DOHH2 (cell line): ENCODE measurements around the gene B4GALT7.

Experiments
- H3F3A ChIP-seq: fragments of 200-600 bp; sonication (generic), shearing (Covaris generic); 2 replicates; pipeline ENCODE4 v1.6.0; 2016; ENCODE audit warnings: antibody characterized with exemption, mild to moderate bottlenecking; ENCODE audit not compliant: control insufficient read depth, insufficient read depth
- H3K27ac ChIP-seq: fragments of 200-600 bp; sonication (generic); 2 replicates; pipeline ENCODE4 v1.5.1; 2014; ENCODE audit warnings: low read depth, mild to moderate bottlenecking, low read length, moderate library complexity
- H3K27me3 ChIP-seq: fragments of 200-600 bp; sonication (generic); 2 replicates; pipeline ENCODE4 v1.6.1; 2014; ENCODE audit warnings: mild to moderate bottlenecking, low read length, mixed read lengths; ENCODE audit not compliant: control insufficient read depth
- H3K36me3 ChIP-seq: fragments of 200-600 bp; sonication (generic); 2 replicates; pipeline ENCODE4 v1.6.1; 2014; ENCODE audit warnings: mild to moderate bottlenecking, low read length, moderate library complexity, mixed read lengths; ENCODE audit not compliant: control insufficient read depth
- H3K4me1 ChIP-seq: fragments of 200-600 bp; sonication (generic); 2 replicates; pipeline ENCODE4 v1.6.1; 2014; ENCODE audit warnings: mild to moderate bottlenecking, low read length, mixed read lengths; ENCODE audit not compliant: control insufficient read depth
- H3K4me2 ChIP-seq: fragments of 200-600 bp; sonication (generic); 2 replicates; pipeline ENCODE4 v1.6.0; 2014; ENCODE audit warnings: mild to moderate bottlenecking, low read length, moderate library complexity
- H3K4me3 ChIP-seq: fragments of 200-600 bp; sonication (generic); 2 replicates; pipeline ENCODE4 v1.5.1; 2014; ENCODE audit warnings: mild to moderate bottlenecking, low read length, mixed read lengths
- H3K79me2 ChIP-seq: fragments of 200-600 bp; sonication (generic); 2 replicates; pipeline ENCODE4 v1.6.1; 2014; ENCODE audit warnings: mild to moderate bottlenecking, low read length, mixed read lengths; ENCODE audit not compliant: control insufficient read depth
- H3K9me2 ChIP-seq: fragments of 200-600 bp; sonication (generic); replicated peaks from 2 replicates; pipeline ENCODE4 v1.6.1; 2014; ENCODE audit warnings: mild to moderate bottlenecking, low read length, mixed read lengths; ENCODE audit not compliant: control insufficient read depth
- H3K9me3 ChIP-seq: fragments of 200-600 bp; sonication (generic); 2 replicates; pipeline ENCODE4 v1.6.1; 2014; ENCODE audit warnings: antibody characterized with exemption, low read length, mixed read lengths; ENCODE audit not compliant: control insufficient read depth, insufficient read depth
- H4K20me1 ChIP-seq: fragments of 200-600 bp; sonication (generic); 2 replicates; pipeline ENCODE4 v1.6.0; 2014; ENCODE audit warnings: low read depth, mild to moderate bottlenecking, antibody characterized with exemption, low read length, moderate library complexity; ENCODE audit not compliant: control insufficient read depth, insufficient read depth
- EZH2phosphoT487 ChIP-seq: fragments of 200-600 bp; sonication (generic); IDR thresholded peaks from 2 replicates; pipeline ENCODE4 v1.6.1; 2017; ENCODE audit warnings: borderline replicate concordance, mild to moderate bottlenecking, antibody characterized with exemption, low read length, moderate library complexity, mixed read lengths
- TF ChIP-seq, protein P1 (sequence below): fragments of 200-600 bp; sonication (generic); IDR thresholded peaks from one replicate; pipeline ENCODE4 v1.5.1; 2014; ENCODE audit warnings: antibody characterized with exemption, mild to moderate bottlenecking, low read depth, low read length; ENCODE audit not compliant: poor library complexity, severe bottlenecking

Gene B4GALT7

DNA sequence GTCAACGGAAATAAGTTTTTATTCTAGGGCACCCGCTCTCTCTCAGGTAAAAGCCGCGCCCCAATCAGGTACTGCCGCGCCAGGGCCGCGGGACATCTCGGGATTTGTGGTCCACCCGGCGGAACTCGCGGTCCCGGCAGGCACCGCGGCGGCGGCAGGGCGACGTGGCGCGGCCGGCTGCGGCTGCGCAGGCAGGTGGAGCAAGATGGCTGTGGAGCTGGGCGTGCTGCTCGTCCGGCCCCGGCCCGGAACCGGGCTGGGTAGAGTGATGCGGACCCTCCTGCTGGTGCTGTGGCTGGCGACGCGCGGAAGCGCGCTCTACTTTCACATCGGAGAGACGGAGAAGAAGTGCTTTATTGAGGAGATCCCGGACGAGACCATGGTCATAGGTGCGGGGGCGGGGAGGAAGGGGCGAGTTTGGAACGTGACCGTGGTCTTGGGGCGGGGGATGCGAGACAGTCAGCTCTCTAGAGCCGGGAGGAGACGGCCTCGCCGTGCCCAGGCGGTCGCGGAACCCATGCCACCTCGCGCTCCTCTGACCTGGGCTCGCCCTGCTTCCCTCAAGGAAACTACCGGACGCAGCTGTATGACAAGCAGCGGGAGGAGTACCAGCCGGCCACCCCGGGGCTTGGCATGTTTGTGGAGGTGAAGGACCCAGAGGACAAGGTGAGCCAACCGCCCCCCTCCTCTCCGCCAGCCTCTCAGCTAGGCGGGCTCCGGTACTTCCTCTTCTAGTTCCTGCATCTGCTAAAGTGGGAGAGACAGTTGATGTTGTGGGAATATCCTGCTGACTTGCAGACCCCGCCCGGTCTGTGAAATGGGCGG is 7.7 kb upstream of the B4GALT7 start, which contains the start of gene TMED9:
TSS of gene TMED9 (plus strand) at position 194 of the 825 bp plus-strand sequence. CDS start at position 206, 12 bp downstream.
- Histone ChIP-seq H3K4me1 (peaks cover 17% of the 10 kb centered on the region), H3K27me3 (peaks cover 11% of the 10 kb centered on the region; the same call in 1 of the 2 replicates), H3K36me3 (peaks cover 46% of the 10 kb centered on the region), H3F3A (peaks cover 3% of the 10 kb centered on the region; the same call in 1 of the 2 replicates), H3K79me2 (peaks cover 24% of the 10 kb centered on the region), H3K9me2 (no peaks in the 10 kb centered on the region), H3K9me3 (no peaks in the 10 kb centered on the region), H4K20me1 (0 out of 2 replicates have a peak, but pooled peaks cover 2% of the 10 kb centered on the region), H3K27ac (peak within 1 kb of the TSS; percentile 69), H3K4me3 (peak within 1 kb of the TSS; percentile 89), H3K4me2 (peak within 1 kb of the TSS; percentile 61)
- TF ChIP-seq, protein P1, sequence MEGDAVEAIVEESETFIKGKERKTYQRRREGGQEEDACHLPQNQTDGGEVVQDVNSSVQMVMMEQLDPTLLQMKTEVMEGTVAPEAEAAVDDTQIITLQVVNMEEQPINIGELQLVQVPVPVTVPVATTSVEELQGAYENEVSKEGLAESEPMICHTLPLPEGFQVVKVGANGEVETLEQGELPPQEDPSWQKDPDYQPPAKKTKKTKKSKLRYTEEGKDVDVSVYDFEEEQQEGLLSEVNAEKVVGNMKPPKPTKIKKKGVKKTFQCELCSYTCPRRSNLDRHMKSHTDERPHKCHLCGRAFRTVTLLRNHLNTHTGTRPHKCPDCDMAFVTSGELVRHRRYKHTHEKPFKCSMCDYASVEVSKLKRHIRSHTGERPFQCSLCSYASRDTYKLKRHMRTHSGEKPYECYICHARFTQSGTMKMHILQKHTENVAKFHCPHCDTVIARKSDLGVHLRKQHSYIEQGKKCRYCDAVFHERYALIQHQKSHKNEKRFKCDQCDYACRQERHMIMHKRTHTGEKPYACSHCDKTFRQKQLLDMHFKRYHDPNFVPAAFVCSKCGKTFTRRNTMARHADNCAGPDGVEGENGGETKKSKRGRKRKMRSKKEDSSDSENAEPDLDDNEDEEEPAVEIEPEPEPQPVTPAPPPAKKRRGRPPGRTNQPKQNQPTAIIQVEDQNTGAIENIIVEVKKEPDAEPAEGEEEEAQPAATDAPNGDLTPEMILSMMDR = no peak
- no peak for TF ChIP-seq EZH2phosphoT487

DNA sequence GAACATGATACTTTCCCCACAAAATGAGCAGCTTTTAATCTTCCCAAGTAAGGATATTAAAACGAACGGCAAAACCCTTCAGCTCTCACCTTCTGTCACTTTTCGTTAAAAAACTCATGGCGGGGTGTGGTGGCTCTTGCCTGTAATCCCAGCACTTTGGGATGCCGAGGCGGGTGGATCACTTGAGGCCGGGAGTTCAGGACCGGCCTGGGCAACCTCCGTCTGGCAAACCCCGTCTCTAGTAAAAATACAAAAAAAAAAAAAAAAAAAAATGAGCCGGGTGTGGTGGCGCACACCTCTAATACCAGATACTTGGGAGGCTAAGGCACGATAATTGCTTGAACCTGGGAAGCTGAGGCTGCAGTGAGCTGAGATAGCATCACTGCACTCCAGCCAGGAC is 7.0 kb upstream of the B4GALT7 start:
- H3K4me2 ChIP-seq = peak overlapping the region; percentile 61
- H3K79me2 ChIP-seq = peaks cover 24% of the 10 kb centered on the region
- H3K27me3 ChIP-seq = peaks cover 11% of the 10 kb centered on the region; the same call in 1 of the 2 replicates
- no peak for TF ChIP-seq EZH2phosphoT487
- TF ChIP-seq, protein P1 = no peak
- H3K4me1 ChIP-seq = peaks cover 20% of the 10 kb centered on the region
- peak overlapping the region; percentile 69 for H3K27ac ChIP-seq
- 0 out of 2 replicates have a peak, but pooled peaks cover 2% of the 10 kb centered on the region for H4K20me1 ChIP-seq
- peaks cover 7% of the 10 kb centered on the region for H3F3A ChIP-seq
- no peaks in the 10 kb centered on the region for H3K9me2 ChIP-seq
- H3K4me3 ChIP-seq = peak overlapping the region; percentile 89
- no peaks in the 10 kb centered on the region for H3K9me3 ChIP-seq
- peaks cover 46% of the 10 kb centered on the region for H3K36me3 ChIP-seq

DNA sequence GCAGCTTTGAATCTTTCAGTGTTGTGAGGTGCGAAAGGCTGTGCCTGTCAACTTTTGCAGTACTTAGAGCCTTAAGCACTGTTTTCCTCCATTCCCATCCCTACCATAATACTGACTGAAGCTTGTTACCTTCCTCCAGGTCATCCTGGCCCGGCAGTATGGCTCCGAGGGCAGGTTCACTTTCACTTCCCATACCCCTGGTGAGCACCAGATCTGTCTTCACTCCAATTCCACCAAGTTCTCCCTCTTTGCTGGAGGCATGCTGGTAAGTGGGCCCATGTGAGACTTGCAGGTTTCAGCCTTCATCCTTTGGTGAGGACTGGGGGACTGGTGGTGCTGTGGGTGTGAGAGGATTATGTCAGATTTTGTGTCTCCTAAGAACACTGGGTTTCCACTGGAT is 6.4 kb upstream of the B4GALT7 start:
- Histone ChIP-seq H3K4me1 (peaks cover 25% of the 10 kb centered on the region), H3K79me2 (peaks cover 24% of the 10 kb centered on the region), H3K27me3 (peaks cover 8% of the 10 kb centered on the region; the same call in 1 of the 2 replicates), H3K36me3 (peaks cover 46% of the 10 kb centered on the region), H3F3A (peaks cover 12% of the 10 kb centered on the region), H3K4me3 (peak overlapping the region; percentile 89), H3K9me2 (no peaks in the 10 kb centered on the region), H4K20me1 (0 out of 2 replicates have a peak, but pooled peaks cover 2% of the 10 kb centered on the region), H3K27ac (no peak overlapping the region), H3K4me2 (peak overlapping the region; percentile 61), H3K9me3 (no peaks in the 10 kb centered on the region)
- TF ChIP-seq, protein P1 = no peak
- TF ChIP-seq EZH2phosphoT487 = no peak
